Mesothelial cell of epicardium (in vitro differentiated cells): Measurements from ENCODE around the gene NEK6. TPM values are rescaled to one million over a fixed set of nuclear protein-coding genes. Genes with fewer than 3 reads are reported as not detected.
A peak's percentile ranks its signal among the peaks of the same experiment; 100 is the strongest.
"Not testable (repeated sequence)": the region's sequence is repeated elsewhere in the genome, so short reads cannot be mapped to it uniquely, and the experiment has no call there.

ENCODE experiments used
- DNase-seq, 2 experiments: peaks; one replicate each; pipeline ENCODE4 v3.0.0; 2021; ENCODE audit warnings: low spot score in 2 of 2; ENCODE audit not compliant: unreplicated experiment in 2 of 2
- H3K27ac Mint-ChIP-seq: 2 replicates; pipeline ENCODE4 v1.8.0; 2021; ENCODE audit warnings: mixed read lengths
- H3K27me3 Mint-ChIP-seq: 2 replicates; pipeline ENCODE4 v1.8.0; 2021; ENCODE audit warnings: low read depth, mixed read lengths
- H3K36me3 Mint-ChIP-seq: 2 replicates; pipeline ENCODE4 v1.8.0; 2021; ENCODE audit warnings: mixed read lengths
- H3K4me1 Mint-ChIP-seq: 2 replicates; pipeline ENCODE4 v1.8.0; 2021; ENCODE audit warnings: mixed read lengths
- H3K4me3 Mint-ChIP-seq: 2 replicates; pipeline ENCODE4 v1.8.0; 2021; ENCODE audit warnings: mild to moderate bottlenecking, moderate library complexity, mixed read lengths
- H3K9me3 Mint-ChIP-seq: 2 replicates; pipeline ENCODE4 v1.8.0; 2021; ENCODE audit warnings: mixed read lengths
- CTCF ChIP-seq: fragments of 200-600 bp; sonication (generic); IDR thresholded peaks from one replicate; pipeline ENCODE4 v1.5.0; 2021; ENCODE audit warnings: antibody characterized with exemption; ENCODE audit not compliant: unreplicated experiment
- total RNA-seq: library from RNA; stranded (reverse); gene quantifications from 3 replicates; pipeline ENCODE4 v1.2.1, GENCODE V29; 2021

Gene NEK6
- total RNA-seq, 1 donor from 2014 or later = 42.9 TPM

- Mint-ChIP-seq H3K27ac (no peak overlapping the region), H3K27me3 (no peaks in the 10 kb centered on the region), H3K4me3 (no peak overlapping the region), H3K4me1 (peaks cover 11% of the 10 kb centered on the region), H3K36me3 (no peaks in the 10 kb centered on the region), H3K9me3 (no peaks in the 10 kb centered on the region)
- no peak for DNase-seq
- TF ChIP-seq CTCF = no peak
Observed at GRCh38 chr9:124248066-124248465, 9.7 kb upstream of the NEK6 start.

GRCh38 chr9:124248960-124249359 lies 8.8 kb upstream of the NEK6 start:
- Mint-ChIP-seq H3K4me1 (peaks cover 7% of the 10 kb centered on the region), H3K4me3 (no peak overlapping the region), H3K27me3 (no peaks in the 10 kb centered on the region), H3K27ac (no peak overlapping the region), H3K9me3 (no peaks in the 10 kb centered on the region), H3K36me3 (no peaks in the 10 kb centered on the region)
- DNase-seq = no peak
- no peak for TF ChIP-seq CTCF

GRCh38 chr9:124251204-124251603 lies 6.5 kb upstream of the NEK6 start:
- no peaks in the 10 kb centered on the region for H3K36me3 Mint-ChIP-seq
- DNase-seq = no peak
- no peak overlapping the region for H3K27ac Mint-ChIP-seq
- no peak overlapping the region for H3K4me3 Mint-ChIP-seq
- H3K9me3 Mint-ChIP-seq = no peaks in the 10 kb centered on the region
- no peaks in the 10 kb centered on the region for H3K27me3 Mint-ChIP-seq
- H3K4me1 Mint-ChIP-seq = peaks cover 7% of the 10 kb centered on the region
- TF ChIP-seq CTCF = no peak

- Mint-ChIP-seq H3K9me3 (no peaks in the 10 kb centered on the region), H3K27me3 (peaks cover under 1% of the 10 kb centered on the region), H3K36me3 (no peaks in the 10 kb centered on the region), H3K27ac (peak overlapping the region; percentile 40), H3K4me1 (peaks cover 7% of the 10 kb centered on the region), H3K4me3 (no peak overlapping the region)
- DNase-seq = no peak
- no peak for TF ChIP-seq CTCF
Observed at GRCh38 chr9:124251605-124252378, 6.0 kb upstream of the NEK6 start.

GRCh38 chr9:124252878-124253277 lies 4.9 kb upstream of the NEK6 start:
- not testable (repeated sequence) for H3K4me3 Mint-ChIP-seq, H3K36me3 Mint-ChIP-seq, H3K4me1 Mint-ChIP-seq, H3K27ac Mint-ChIP-seq, DNase-seq, H3K9me3 Mint-ChIP-seq, H3K27me3 Mint-ChIP-seq

GRCh38 chr9:124254261-124254682 lies 3.5 kb upstream of the NEK6 start:
- Mint-ChIP-seq H3K4me1 (peaks cover 17% of the 10 kb centered on the region), H3K36me3 (no peaks in the 10 kb centered on the region), H3K27ac (no peak overlapping the region), H3K4me3 (no peak overlapping the region), H3K9me3 (no peaks in the 10 kb centered on the region), H3K27me3 (peaks cover 4% of the 10 kb centered on the region)
- DNase-seq = no peak
- no peak for TF ChIP-seq CTCF
